Thyroid gland (tissue), 4 donors: ENCODE results near the gene SFSWAP. TPM values are rescaled to one million over a fixed set of nuclear protein-coding genes. Genes with fewer than 3 reads are reported as not detected.

Experiments
- DNase-seq, 2 donors: peaks; one replicate each; pipeline ENCODE4 v3.0.0-alpha.2; 2019
- H3K27ac ChIP-seq, 3 donors: fragments of 200-600 bp; sonication (generic); 1 replicate in 2 of 3; 2 replicates in 1 of 3; pipeline ENCODE4 v1.5.1; 2016 to 2019; ENCODE audit warnings: mild to moderate bottlenecking in 1 of 3, moderate library complexity in 1 of 3
- H3K27me3 ChIP-seq: fragments of 200-600 bp; sonication (generic); one replicate; pipeline ENCODE4 v1.5.1; 2019
- H3K36me3 ChIP-seq, 2 donors: fragments of 200-600 bp; sonication (generic); one replicate each; pipeline ENCODE4 v1.5.1; 2016 to 2019
- H3K4me1 ChIP-seq, 2 donors: fragments of 200-600 bp; sonication (generic); one replicate each; pipeline ENCODE4 v1.5.1; 2017 to 2019
- H3K4me3 ChIP-seq, 3 donors: fragments of 200-600 bp; sonication (generic); replicated peaks in 1 of 3; 1 replicate in 2 of 3; 2 replicates in 1 of 3; pipeline ENCODE4 v1.5.1; 2016; ENCODE audit warnings: mild to moderate bottlenecking in 1 of 3
- H3K9me3 ChIP-seq: fragments of 200-600 bp; sonication (generic); one replicate; pipeline ENCODE4 v1.5.1; 2017
- CTCF ChIP-seq, 6 experiments: fragments of 200-600 bp in 3 of 6; fragments of 450-650 bp in 3 of 6; sonication (generic) in 3 of 6; IDR thresholded peaks; one replicate each; pipeline ENCODE4 v1.5.1; 2016 to 2019; ENCODE audit warnings: antibody characterized with exemption in 6 of 6, mild to moderate bottlenecking in 2 of 6, inconsistent platforms in 1 of 6, moderate library complexity in 1 of 6
- POLR2A ChIP-seq, 2 donors: fragments of 450-650 bp; IDR thresholded peaks; one replicate each; pipeline ENCODE4 v1.6.1; 2017; ENCODE audit warnings: antibody characterized with exemption in 2 of 2, mild to moderate bottlenecking in 2 of 2, moderate library complexity in 1 of 2
- WGBS, 2 donors: methylation state at CpG; one replicate each; pipeline ENCODE4 v1.1.5; 2017; 5-methylcytosine and 5-hydroxymethylcytosine counted together
- intact Hi-C: fragments of 100-400 bp; cut with DNase I; formaldehyde crosslinking; loops from one replicate; pipeline ENCODE4 v1.15.1; 2023
- total RNA-seq, 4 donors: library from RNA; depleted of rRNA; stranded (reverse); fragments of >200 nt; gene quantifications; one replicate each; pipeline ENCODE4 v1.2.3, GENCODE V29; 2016

Gene SFSWAP
- total RNA-seq, 4 donors from 2014 or later: 36.4 to 50.8 (median 42.6) TPM

GRCh38 chr12:131758016-131758739 lies 47.3 kb downstream of the SFSWAP start:
- H3K27me3 ChIP-seq: no peaks in the 10 kb centered on the region
- H3K36me3 ChIP-seq: peaks cover 58 to 65% of the 10 kb centered on the region in 2 donors
- H3K4me3 ChIP-seq: no peak overlapping the region
- intact Hi-C loops: no loop called here
- TF ChIP-seq CTCF (IDR thresholded peaks at IDR 0.05) (no peak), POLR2A (IDR thresholded peaks at IDR 0.05) (no peak)
- H3K4me1 ChIP-seq: no peaks in the 10 kb centered on the region
- 95 to 99% methylated on average over 9 to 11 of the region's 11 CpGs for WGBS, 2 donors
- H3K9me3 ChIP-seq: no peaks in the 10 kb centered on the region
- no peak for DNase-seq
- no peak overlapping the region for H3K27ac ChIP-seq

GRCh38 chr12:131759176-131759575 lies 48.3 kb downstream of the SFSWAP start:
- TF ChIP-seq CTCF (IDR thresholded peaks at IDR 0.05): no peak
- no peak for TF ChIP-seq POLR2A (IDR thresholded peaks at IDR 0.05)
- intact Hi-C loops: no loop called here
- Histone ChIP-seq H3K4me1 (no peaks in the 10 kb centered on the region), H3K4me3 (no peak overlapping the region), H3K27ac (no peak overlapping the region), H3K9me3 (no peaks in the 10 kb centered on the region), H3K36me3 (peaks cover 51 to 58% of the 10 kb centered on the region in 2 donors), H3K27me3 (no peaks in the 10 kb centered on the region)
- WGBS, 2 donors: 95 to 96% methylated on average over 8 of the region's 8 CpGs
- DNase-seq: no peak

- DNase-seq: no peak
- peaks cover 50 to 52% of the 10 kb centered on the region in 2 donors for H3K36me3 ChIP-seq
- intact Hi-C loops: no loop called here
These were observed 50.7 kb downstream of the SFSWAP start for GRCh38 chr12:131761638-131762037.

GRCh38 chr12:131764738-131765137 lies 53.8 kb downstream of the SFSWAP start:
- H3K4me3 ChIP-seq: no peak overlapping the region
- H3K36me3 ChIP-seq: peaks cover 46 to 52% of the 10 kb centered on the region in 2 donors
- H3K4me1 ChIP-seq: no peaks in the 10 kb centered on the region
- no peak overlapping the region for H3K27ac ChIP-seq
- no peak for DNase-seq
- H3K9me3 ChIP-seq: no peaks in the 10 kb centered on the region
- 95% methylated on average over 9 of the region's 9 CpGs for WGBS, 2 donors
- intact Hi-C loops: no loop called here
- TF ChIP-seq CTCF (IDR thresholded peaks at IDR 0.05) (no peak), POLR2A (IDR thresholded peaks at IDR 0.05) (no peak)
- H3K27me3 ChIP-seq: no peaks in the 10 kb centered on the region

More at GRCh38 chr12:131761638-131762037, 50.7 kb downstream of the SFSWAP start:
- Histone ChIP-seq H3K4me1 (no peaks in the 10 kb centered on the region), H3K27me3 (no peaks in the 10 kb centered on the region), H3K27ac (no peak overlapping the region), H3K4me3 (no peak overlapping the region), H3K9me3 (no peaks in the 10 kb centered on the region)
- WGBS, 2 donors: 95 to 96% methylated on average over 5 of the region's 5 CpGs
- TF ChIP-seq CTCF (IDR thresholded peaks at IDR 0.05): no peak
- TF ChIP-seq POLR2A (IDR thresholded peaks at IDR 0.05): no peak

- no peaks in the 10 kb centered on the region for H3K27me3 ChIP-seq
- H3K27ac ChIP-seq: no peak overlapping the region
- TF ChIP-seq POLR2A (IDR thresholded peaks at IDR 0.05): no peak
- no peak for TF ChIP-seq CTCF (IDR thresholded peaks at IDR 0.05)
- intact Hi-C loops: no loop called here
- no peaks in the 10 kb centered on the region for H3K9me3 ChIP-seq
- H3K36me3 ChIP-seq: peaks cover 48 to 52% of the 10 kb centered on the region in 2 donors
- no peaks in the 10 kb centered on the region for H3K4me1 ChIP-seq
- no peak for DNase-seq
- 94 to 95% methylated on average over 10 of the region's 10 CpGs for WGBS, 2 donors
- H3K4me3 ChIP-seq: no peak overlapping the region
These were observed 55.1 kb downstream of the SFSWAP start for GRCh38 chr12:131765961-131766360.
